Measurements from ENCODE around the gene PRPF6.
"Not testable (repeated sequence)": the region's sequence is repeated elsewhere in the genome, so short reads cannot be mapped to it uniquely, and the experiment has no call there.

Gene PRPF6

DNA sequence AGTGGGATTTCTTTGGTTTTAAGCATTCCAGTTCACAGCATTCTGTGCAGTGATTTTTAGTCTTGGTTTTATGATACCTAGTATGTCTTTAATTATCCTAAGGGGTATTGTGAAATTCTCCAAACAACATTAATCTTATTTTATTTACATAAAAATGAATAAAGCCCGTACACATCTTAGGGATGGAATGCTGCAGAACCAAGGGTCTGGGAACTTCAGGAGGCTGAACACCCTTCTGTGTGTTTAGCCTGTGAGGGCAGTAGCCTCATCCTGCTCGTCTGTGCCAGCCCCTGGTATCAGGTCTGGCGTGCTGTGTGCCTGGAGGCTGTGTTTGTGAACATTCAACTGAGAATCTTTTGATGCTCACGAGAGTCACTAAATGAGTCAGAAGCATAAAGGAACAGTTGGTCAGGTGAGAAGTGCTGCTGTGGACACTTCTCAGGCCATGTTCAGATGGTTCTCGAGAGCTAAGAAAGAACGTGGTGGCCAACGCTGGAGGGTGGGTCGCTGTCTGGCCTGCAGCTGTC lies 29.8 kb downstream of the PRPF6 start:
- no peak overlapping the region for H3K4me3 ChIP-seq (replicated peaks in 1 of 2; ENCODE audit: low read depth in 2 of 2, low read length in 2 of 2)
- TF ChIP-seq, protein P1, sequence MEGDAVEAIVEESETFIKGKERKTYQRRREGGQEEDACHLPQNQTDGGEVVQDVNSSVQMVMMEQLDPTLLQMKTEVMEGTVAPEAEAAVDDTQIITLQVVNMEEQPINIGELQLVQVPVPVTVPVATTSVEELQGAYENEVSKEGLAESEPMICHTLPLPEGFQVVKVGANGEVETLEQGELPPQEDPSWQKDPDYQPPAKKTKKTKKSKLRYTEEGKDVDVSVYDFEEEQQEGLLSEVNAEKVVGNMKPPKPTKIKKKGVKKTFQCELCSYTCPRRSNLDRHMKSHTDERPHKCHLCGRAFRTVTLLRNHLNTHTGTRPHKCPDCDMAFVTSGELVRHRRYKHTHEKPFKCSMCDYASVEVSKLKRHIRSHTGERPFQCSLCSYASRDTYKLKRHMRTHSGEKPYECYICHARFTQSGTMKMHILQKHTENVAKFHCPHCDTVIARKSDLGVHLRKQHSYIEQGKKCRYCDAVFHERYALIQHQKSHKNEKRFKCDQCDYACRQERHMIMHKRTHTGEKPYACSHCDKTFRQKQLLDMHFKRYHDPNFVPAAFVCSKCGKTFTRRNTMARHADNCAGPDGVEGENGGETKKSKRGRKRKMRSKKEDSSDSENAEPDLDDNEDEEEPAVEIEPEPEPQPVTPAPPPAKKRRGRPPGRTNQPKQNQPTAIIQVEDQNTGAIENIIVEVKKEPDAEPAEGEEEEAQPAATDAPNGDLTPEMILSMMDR (IDR thresholded peaks at IDR 0.05; ENCODE audit: low read depth, low read length): no peak
- DNase-seq (ENCODE audit: low read depth in 2 of 2): no peak

DNA sequence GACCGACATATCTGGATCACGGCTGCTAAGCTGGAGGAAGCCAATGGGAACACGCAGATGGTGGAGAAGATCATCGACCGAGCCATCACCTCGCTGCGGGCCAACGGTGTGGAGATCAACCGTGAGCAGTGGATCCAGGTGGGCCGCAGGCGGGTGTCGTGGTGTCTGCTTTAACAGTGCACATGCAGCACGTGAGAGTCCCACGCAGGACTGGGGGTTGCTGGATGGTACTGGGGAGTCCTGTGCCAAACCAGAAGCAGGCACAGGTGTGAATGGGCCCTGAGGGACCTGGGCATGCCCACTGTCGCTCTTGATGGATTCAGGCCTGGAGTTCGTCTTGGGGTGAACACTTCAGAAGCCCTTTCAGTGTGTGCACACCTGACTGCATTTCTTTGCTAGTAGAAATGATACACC lies 30.4 kb downstream of the PRPF6 start:
- H3K4me3 ChIP-seq (replicated peaks in 1 of 2; ENCODE audit: low read depth in 2 of 2, low read length in 2 of 2): no peak overlapping the region
- TF ChIP-seq, protein P1 (IDR thresholded peaks at IDR 0.05; ENCODE audit: low read depth, low read length): no peak
- no peak for DNase-seq (ENCODE audit: low read depth in 2 of 2)

DNA sequence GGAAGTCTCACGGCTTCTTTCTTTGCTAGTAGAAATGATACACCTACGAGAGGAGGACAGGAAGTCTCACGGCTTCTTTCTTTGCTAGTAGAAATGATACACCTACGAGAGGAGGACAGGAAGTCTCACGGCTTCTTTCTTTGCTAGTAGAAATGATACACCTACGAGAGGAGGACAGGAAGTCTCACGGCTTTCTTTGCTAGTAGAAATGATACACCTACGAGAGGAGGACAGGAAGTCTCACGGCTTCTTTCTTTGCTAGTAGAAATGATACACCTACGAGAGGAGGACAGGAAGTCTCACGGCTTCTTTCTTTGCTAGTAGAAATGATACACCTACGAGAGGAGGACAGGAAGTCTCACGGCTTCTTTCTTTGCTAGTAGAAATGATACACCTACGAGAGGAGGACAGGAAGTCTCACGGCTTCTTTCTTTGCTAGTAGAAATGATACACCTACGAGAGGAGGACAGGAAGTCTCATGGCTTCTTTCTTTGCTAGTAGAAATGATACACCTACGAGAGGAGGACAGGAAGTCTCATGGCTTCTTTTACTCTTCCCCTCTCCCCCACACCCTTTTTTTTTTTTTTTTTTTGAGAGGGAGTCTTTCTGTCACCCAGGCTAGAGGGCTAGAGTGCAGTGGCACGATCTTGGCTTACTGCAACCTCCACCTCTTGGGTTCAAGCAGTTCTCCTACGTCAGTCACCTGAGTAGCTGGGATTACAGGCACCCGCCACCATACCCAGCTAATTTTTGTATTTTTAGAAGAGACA lies 31.6 kb downstream of the PRPF6 start:
- DNase-seq (ENCODE audit: low read depth in 2 of 2): not testable (repeated sequence)

DNA sequence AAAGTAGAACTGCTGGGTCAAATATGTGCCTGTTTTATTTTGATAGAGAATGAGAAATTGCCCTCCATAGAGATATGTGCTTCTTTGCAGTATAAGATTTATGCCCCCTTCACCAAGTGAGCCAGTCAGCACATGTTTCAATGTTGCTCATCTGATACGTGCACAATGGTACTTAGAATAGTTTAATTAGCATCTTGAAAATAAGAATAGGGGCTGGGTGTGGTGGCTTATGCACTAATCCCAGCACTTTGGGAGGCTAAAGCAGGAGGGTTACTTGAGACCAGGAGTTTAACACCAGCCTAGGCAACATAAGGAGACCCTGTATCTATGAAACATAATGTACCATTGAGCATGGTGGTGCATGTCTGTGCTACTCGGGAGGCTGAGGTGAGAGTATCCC lies 34.7 kb downstream of the PRPF6 start:
- H3K4me3 ChIP-seq (replicated peaks in 1 of 2; ENCODE audit: low read depth in 2 of 2, low read length in 2 of 2): no peak overlapping the region
- no peak for DNase-seq (ENCODE audit: low read depth in 2 of 2)
- TF ChIP-seq, protein P1 (IDR thresholded peaks at IDR 0.05; ENCODE audit: low read depth, low read length): no peak

More for the DNA sequence above, 31.6 kb downstream of the PRPF6 start:
- H3K4me3 ChIP-seq (replicated peaks in 1 of 2; ENCODE audit: low read depth in 2 of 2, low read length in 2 of 2): not testable (repeated sequence)

DNA sequence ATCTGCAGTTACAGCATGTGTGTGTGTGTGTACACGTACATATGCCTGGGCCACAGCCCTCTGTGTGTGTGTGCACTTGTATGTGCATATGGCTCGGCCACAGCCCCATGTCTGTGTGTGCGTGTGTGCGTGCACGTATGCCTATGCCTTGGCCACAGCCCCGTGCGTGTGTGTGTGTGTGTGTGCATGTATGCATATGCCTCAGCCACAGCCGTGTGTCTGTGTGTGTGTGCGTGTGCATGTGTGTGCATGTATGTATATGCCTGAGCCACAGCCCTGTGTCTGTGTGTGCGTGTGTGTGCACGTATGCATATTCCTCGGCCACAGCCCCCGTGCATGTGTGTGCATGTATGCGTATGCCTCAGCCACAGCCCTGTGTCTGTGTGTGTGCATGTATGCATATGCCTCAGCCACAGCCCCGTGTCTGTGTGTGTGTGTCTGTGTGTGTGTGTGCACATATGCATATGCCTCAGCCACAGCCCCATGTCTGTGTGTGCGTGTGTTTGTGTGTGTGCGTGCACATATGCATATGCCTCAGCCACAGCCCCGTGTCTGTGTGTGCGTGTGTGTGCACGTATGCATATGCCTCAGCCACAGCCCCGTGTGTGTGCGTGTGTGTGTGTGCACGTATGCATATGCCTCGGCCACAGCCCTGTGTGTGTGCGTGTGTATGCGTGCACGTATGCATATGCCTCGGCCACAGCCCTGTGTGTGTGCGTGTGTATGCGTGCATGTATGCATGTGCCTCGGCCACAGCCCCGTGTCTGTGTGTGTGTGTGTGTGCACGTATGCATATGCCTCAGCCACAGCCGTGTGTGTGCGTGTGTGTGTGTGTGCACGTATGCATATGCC lies 40.4 kb downstream of the PRPF6 start:
- TF ChIP-seq, protein P1 (IDR thresholded peaks at IDR 0.05; ENCODE audit: low read depth, low read length): no peak
- DNase-seq (ENCODE audit: low read depth in 2 of 2): no peak
- no peak overlapping the region for H3K4me3 ChIP-seq (replicated peaks in 1 of 2; ENCODE audit: low read depth in 2 of 2, low read length in 2 of 2)

DNA sequence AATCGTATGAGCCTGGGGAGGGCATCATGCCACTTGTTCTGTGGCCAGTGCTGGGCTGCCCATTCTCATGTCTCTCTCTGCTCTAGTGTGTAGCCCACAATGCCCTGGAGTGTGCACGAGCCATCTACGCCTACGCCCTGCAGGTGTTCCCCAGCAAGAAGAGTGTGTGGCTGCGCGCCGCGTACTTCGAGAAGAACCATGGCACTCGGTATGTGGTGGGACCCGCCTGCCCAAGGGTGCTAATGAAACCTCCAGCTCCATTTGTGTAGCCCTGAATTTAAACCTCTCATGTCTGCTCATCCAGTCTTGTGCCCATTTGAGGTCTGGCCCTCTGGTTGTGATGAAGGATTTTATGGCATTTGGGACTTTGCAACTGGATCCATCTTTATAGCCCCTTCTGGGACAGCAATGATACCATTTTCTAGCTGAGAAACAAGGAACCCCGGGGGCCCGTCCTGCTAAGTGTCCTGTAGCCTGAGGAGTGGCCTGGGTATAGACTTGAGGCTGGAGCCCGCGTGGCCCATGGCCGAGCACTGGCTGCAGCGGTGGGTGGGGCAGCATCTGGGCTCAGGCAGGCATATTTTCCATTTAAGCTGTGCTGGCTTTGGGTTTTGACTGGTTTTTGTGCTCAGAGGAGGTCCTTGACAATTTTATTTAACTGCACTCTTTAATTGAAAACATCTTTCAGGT lies 41.9 kb downstream of the PRPF6 start:
- H3K4me3 ChIP-seq (replicated peaks in 1 of 2; ENCODE audit: low read depth in 2 of 2, low read length in 2 of 2): no peak overlapping the region
- TF ChIP-seq, protein P1 (IDR thresholded peaks at IDR 0.05; ENCODE audit: low read depth, low read length): no peak
- DNase-seq (ENCODE audit: low read depth in 2 of 2): no peak

Measured in cardiac fibroblast (primary cell).